ENCODE measurements around the gene ZNF362. TPM values are rescaled to one million over a fixed set of nuclear protein-coding genes. Genes with fewer than 3 reads are reported as not detected.

ZNF362 gene
- total and polyA plus RNA-seq, 10 of the 15 experiments (the other 5 are each of a cell fraction or from before 2014, with no cell fraction given) = 0.74 to 22.8 (median 7.4) TPM

DNA sequence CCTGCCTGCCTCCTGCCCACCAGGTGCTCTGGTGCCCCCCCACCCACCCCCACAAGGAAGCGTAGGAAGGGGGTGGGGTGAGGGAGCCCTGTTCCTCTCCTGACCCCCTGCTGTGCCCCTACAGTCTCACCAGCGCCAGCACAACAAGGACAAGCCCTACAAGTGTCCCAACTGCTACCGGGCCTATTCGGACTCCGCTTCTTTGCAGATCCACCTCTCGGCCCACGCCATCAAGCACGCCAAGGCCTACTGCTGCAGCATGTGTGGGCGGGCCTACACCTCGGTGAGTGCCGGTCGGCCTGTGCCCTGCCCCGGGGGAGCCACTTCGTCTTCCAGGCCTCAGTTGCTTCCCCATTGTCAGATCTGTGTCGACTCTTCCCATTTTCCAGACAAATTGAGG is 38.7 kb downstream of the ZNF362 start:
- TF ChIP-seq CREB1 (IDR thresholded peaks at IDR 0.05; ENCODE audit: low read depth) (no peak), POLR2AphosphoS2 (IDR thresholded peaks at IDR 0.05; ENCODE audit: low read depth, low read length) (no peak), RFX5 (IDR thresholded peaks at IDR 0.05; ENCODE audit: low read depth, low read length) (no peak), SIN3A (IDR thresholded peaks at IDR 0.05; ENCODE audit: low read depth, low read length) (no peak), SMARCA5 (IDR thresholded peaks at IDR 0.05) (no peak), BCL11A (IDR thresholded peaks at IDR 0.05; ENCODE audit: low read depth, low read length) (no peak), YY1 (IDR thresholded peaks at IDR 0.05; ENCODE audit: low read depth, low read length) (no peak), CHD1 (IDR thresholded peaks at IDR 0.05; ENCODE audit: low read depth, low read length) (no peak), PAX5 (IDR thresholded peaks at IDR 0.05; ENCODE audit: borderline replicate concordance, low read depth, low read length) (no peak), NFYA (IDR thresholded peaks at IDR 0.05; ENCODE audit: borderline replicate concordance, low read depth, low read length) (no peak), SUPT20H (IDR thresholded peaks at IDR 0.05; ENCODE audit: borderline replicate concordance, control insufficient read depth, low read depth, low read length) (no peak), NRF1 (conservative IDR thresholded peaks at IDR 0.05; ENCODE audit: low read depth, low read length) (no peak), NFIC (IDR thresholded peaks at IDR 0.05; ENCODE audit: low read depth, low read length) (no peak), MXI1 (IDR thresholded peaks at IDR 0.05; ENCODE audit: low read depth, low read length) (no peak)
- TF ChIP-seq, protein P1, sequence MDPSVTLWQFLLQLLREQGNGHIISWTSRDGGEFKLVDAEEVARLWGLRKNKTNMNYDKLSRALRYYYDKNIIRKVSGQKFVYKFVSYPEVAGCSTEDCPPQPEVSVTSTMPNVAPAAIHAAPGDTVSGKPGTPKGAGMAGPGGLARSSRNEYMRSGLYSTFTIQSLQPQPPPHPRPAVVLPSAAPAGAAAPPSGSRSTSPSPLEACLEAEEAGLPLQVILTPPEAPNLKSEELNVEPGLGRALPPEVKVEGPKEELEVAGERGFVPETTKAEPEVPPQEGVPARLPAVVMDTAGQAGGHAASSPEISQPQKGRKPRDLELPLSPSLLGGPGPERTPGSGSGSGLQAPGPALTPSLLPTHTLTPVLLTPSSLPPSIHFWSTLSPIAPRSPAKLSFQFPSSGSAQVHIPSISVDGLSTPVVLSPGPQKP (IDR thresholded peaks at IDR 0.05; ENCODE audit: low read depth, low read length) = no peak
- TF ChIP-seq, protein P2, sequence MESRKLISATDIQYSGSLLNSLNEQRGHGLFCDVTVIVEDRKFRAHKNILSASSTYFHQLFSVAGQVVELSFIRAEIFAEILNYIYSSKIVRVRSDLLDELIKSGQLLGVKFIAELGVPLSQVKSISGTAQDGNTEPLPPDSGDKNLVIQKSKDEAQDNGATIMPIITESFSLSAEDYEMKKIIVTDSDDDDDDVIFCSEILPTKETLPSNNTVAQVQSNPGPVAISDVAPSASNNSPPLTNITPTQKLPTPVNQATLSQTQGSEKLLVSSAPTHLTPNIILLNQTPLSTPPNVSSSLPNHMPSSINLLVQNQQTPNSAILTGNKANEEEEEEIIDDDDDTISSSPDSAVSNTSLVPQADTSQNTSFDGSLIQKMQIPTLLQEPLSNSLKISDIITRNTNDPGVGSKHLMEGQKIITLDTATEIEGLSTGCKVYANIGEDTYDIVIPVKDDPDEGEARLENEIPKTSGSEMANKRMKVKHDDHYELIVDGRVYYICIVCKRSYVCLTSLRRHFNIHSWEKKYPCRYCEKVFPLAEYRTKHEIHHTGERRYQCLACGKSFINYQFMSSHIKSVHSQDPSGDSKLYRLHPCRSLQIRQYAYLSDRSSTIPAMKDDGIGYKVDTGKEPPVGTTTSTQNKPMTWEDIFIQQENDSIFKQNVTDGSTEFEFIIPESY (IDR thresholded peaks at IDR 0.05) = no peak
- TF ChIP-seq, protein P3, sequence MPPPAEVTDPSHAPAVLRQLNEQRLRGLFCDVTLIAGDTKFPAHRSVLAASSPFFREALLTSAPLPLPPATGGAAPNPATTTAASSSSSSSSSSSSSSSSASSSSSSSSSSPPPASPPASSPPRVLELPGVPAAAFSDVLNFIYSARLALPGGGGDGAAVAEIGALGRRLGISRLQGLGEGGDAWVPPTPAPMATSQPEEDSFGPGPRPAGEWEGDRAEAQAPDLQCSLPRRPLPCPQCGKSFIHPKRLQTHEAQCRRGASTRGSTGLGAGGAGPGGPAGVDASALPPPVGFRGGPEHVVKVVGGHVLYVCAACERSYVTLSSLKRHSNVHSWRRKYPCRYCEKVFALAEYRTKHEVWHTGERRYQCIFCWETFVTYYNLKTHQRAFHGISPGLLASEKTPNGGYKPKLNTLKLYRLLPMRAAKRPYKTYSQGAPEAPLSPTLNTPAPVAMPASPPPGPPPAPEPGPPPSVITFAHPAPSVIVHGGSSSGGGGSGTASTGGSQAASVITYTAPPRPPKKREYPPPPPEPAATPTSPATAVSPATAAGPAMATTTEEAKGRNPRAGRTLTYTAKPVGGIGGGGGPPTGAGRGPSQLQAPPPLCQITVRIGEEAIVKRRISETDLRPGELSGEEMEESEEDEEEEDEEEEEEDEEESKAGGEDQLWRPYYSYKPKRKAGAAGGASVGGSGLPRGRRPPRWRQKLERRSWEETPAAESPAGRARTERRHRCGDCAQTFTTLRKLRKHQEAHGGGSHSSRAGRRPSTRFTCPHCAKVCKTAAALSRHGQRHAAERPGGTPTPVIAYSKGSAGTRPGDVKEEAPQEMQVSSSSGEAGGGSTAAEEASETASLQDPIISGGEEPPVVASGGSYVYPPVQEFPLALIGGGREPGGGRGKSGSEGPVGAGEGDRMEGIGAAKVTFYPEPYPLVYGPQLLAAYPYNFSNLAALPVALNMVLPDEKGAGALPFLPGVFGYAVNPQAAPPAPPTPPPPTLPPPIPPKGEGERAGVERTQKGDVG (CRISPR knock-in tag; IDR thresholded peaks at IDR 0.05) = no peak
- intact Hi-C loops (cut with micrococcal nuclease; ENCODE audit: unreplicated experiment) (loop anchor here (1.0 to 5.0 kb wide), 5 partner anchors 72 to 318 kb away; no protein-coding TSS in a partner anchor), in situ Hi-C loops (cut with MboI) (loop anchor here (5.0 kb wide), 3 partner anchors 72 to 317 kb away; no protein-coding TSS in a partner anchor)
- FAIRE-seq (no peak), DNase-seq (ENCODE audit: low read depth, low spot score) (no peak), ATAC-seq (no peak)
- Histone ChIP-seq H3K4me3 (no peak overlapping the region), H3K4me2 (ENCODE audit: control insufficient read depth, insufficient read depth) (no peak overlapping the region), H3K4me1 (ENCODE audit: control insufficient read depth, insufficient read depth, low read length) (no peaks in the 10 kb centered on the region), H3K9me3 (replicated peaks; ENCODE audit: control insufficient read depth, insufficient read depth, low read length) (no peaks in the 10 kb centered on the region), H3K27ac (ENCODE audit: control insufficient read depth, insufficient read depth) (no peak overlapping the region), H2AFZ (ENCODE audit: control insufficient read depth, low read depth, low read length) (no peak overlapping the region), H3K36me3 (ENCODE audit: control insufficient read depth in 2 of 2, insufficient read depth in 2 of 2, low read length in 1 of 2) (peaks cover 0 to 3% of the 10 kb centered on the region in 2 experiments; a peak in 3 of 4 replicates), H3K27me3 (replicated peaks in 1 of 2; ENCODE audit: control insufficient read depth in 2 of 2, insufficient read depth in 2 of 2, low read length in 1 of 2) (no peaks in the 10 kb centered on the region), H3K9ac (ENCODE audit: control insufficient read depth, insufficient read depth, low read length) (no peak overlapping the region), H3K79me2 (ENCODE audit: control insufficient read depth, insufficient read depth, low read length) (no peaks in the 10 kb centered on the region), H4K20me1 (ENCODE audit: control insufficient read depth, insufficient read depth) (no peaks in the 10 kb centered on the region)
- CTCF ChIA-PET = interaction anchor here (0.7 to 7.8 kb wide), 53 partner anchors 8 to 329 kb away, joined by 3 to 239 read pairs (median 5); partner anchors contain the start of gene ZSCAN20
- POLR2A ChIA-PET = interaction anchor here (1.0 to 1.4 kb wide), 2 partner anchors 53 to 176 kb away, joined by 4 to 8 read pairs; no protein-coding TSS in a partner anchor
- BruUV-seq (replicated peaks) = no TSS peak
- RAD21 ChIA-PET (ENCODE audit: unreplicated experiment) = interaction anchor here (0.8 to 6.0 kb wide), 26 partner anchors 11 to 338 kb away, joined by 3 to 103 read pairs (median 4); partner anchors contain the start of gene ZSCAN20
- WGBS (ENCODE audit: insufficient coverage, insufficient replicate concordance, low lambda C conversion rate, missing lambda C conversion rate) = 57% methylated on average over 13 of the region's 15 CpGs
- SMC1A ChIA-PET (ENCODE audit: uncharacterized antibody, unreplicated experiment) = interaction anchor here (0.7 to 7.5 kb wide), 23 partner anchors 10 to 360 kb away, joined by 3 to 149 read pairs (median 5); partner anchors contain the start of gene ZSCAN20

Data from GM12878 (cell line).